ENCODE measurements around the gene OR1I1. TPM values are rescaled to one million over a fixed set of nuclear protein-coding genes. Genes with fewer than 3 reads are reported as not detected.
A peak's percentile ranks its signal among the peaks of the same experiment; 100 is the strongest.
"Not testable (repeated sequence)": the region's sequence is repeated elsewhere in the genome, so short reads cannot be mapped to it uniquely, and the experiment has no call there.

OR1I1 gene
- not detected for total RNA-seq

DNA sequence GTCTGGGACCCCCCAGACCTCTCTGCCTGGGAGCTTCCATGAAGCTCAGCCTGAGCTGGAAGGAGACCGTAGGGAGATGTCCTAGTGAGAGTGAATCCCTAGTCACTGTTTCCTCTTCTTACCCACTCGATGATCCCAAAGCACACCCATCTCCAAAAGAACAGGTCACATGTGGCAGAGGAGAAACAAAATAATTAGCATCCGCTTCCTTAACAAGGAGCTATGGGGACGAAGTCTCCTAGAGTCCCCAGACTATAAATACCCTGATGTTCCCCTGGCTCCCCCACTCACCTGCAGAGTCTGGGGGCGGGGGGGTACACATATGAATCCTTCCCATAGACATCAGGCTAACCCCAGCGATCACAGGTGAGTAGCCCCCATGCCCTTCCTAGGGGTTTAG is at the start of gene OR1I1:
OR1I1 (plus strand) TSS at position 301 of the 400 bp plus-strand sequence. CDS start 4,855 bp downstream, outside the sequence.
- DNase-seq = no peak

- no peak for DNase-seq
Observed at GRCh38 chr19:15035795-15036311, 46.2 kb upstream of the OR1I1 start.

GRCh38 chr19:15037586-15037985 is 44.4 kb upstream of the OR1I1 start:
- peak; percentile 18 for DNase-seq

- peak; percentile 54 for DNase-seq
Observed at GRCh38 chr19:15038294-15038693, 43.7 kb upstream of the OR1I1 start.

- no peak for DNase-seq
Observed at GRCh38 chr19:15042003-15042402, 40.0 kb upstream of the OR1I1 start.

DNA sequence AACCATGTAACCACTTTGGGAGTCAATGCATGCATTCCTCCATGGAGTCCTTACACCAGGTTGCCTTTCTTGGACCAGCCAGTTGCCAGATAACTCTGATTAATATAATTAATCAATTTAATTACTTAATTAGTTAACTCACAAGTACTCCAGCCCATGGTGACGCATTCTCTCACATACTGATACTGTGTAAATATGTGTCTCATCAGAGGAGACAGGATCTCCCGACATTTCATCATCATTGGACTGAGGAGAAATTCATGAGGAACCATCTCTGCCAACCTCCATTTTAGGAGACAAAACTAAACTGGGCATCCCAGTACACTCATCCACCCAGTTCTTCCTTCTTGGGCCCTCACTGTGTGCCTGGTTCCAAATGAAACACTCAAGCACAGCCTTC is 39.2 kb upstream of the OR1I1 start:
- no peak for DNase-seq

DNA sequence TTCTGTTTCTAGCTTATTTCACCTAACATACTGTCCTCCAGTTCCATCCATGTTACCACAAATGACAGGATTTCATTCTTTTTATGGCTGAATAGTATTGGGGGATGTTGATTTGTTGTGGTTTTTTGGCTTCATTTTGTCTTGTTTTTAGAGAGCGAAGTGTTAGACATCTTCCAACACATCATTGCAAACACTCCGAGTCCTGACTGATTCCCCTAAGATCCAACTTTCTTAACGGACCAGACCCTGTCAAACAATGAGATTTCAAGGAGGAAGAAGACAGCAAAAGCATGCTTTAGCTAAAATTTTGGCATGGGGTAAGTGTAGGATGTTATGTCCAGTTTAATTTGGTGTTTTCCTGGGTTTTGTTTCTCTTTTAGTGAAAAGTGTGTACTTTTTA is 36.5 kb upstream of the OR1I1 start:
- no peak for DNase-seq

DNA sequence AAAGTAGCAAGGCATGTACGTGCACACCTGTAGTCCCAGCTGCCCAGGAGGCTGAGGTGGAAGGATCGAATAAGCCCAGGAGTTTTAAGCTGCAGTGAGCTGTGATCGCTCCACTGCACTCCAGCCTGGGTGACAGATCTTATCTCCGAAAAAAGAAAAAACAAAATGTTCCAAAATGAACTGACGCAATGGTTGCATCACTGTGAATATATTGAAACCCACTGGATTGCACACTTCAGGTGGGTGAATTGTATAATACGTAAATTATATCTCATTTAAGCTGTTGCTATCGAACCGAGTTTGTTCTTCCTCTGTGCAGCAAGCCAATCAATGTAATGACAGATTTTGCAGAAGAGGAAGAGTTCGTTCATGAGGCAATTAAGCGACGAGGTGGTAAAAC is 34.3 kb upstream of the OR1I1 start:
- no peak for DNase-seq

DNA sequence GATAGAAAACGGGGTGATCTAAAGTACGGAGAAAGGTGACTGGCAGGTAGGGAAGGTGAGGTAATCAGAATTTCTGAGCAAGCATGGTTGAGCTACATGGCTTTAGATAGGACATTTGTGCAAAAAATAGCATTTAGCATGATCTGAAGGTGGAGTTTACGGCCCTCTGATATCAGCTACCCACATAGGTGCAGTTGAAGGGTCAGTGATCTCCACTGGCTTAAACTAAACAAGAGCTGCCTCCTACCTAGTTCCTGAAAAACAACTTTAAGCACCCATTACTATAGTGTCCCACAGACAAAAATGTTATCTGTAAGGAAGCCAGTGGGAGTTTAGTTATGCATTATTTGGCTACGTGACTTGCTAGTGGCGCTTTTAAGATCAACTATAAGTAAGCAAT is 33.9 kb upstream of the OR1I1 start:
- DNase-seq = no peak

DNA sequence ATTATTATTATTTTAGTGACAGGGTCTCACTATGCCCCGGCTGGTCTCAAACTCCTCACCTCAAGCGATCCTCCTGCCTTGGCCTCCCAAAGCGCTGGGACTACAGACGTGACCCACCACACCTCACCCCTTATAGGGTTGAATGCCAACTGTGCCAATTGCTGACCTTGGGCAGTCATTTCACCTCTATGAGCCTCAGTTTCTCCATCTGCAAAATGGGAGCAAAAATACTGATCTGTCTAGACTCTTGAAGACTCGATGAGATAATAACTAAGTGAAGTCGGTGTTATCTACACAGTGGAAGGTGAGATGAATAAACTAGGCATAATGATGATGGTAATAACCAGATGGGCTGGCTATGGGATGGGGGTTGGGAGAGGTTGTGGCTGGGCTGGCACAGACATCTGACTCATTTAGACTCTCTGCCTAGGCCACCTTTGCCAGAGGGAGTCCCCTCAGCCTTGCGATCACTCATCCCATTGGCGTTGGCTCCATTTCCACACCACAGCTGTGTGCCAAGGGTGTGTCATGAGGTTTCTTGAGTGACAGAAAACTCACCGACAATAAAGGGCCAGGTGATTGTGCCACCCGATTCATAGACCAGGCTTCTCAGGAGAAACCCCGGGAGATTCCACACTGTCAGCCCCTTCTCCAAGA is 33.0 kb upstream of the OR1I1 start, which contains the start of gene CASP14:
CASP14 (plus strand) TSS at position 596 of the 657 bp plus-strand sequence. CDS start 2,772 bp downstream, outside the sequence.
- no peak for DNase-seq

DNA sequence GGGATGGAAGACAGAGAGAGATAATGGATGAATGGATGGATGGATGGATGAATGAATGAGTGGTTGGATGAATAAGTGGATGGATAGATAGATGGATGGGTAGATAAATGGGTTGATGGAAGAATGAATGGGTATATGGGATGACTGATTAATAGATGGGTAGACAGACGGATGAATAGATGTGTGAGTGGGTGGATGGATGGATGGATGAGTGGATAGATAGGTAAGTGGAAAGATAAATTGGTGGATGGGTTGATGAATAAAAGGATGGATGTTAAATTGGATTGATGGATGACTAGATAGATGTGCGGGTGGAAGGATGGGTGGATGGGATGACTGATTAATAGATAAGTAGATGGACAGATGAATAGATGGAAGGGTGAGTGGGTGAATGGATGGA is 31.4 kb upstream of the OR1I1 start:
- DNase-seq = no peak

- no peak for DNase-seq
Observed at GRCh38 chr19:15062036-15062435, 20.0 kb upstream of the OR1I1 start.

GRCh38 chr19:15070386-15070785 is 11.6 kb upstream of the OR1I1 start:
- DNase-seq = not testable (repeated sequence)

GRCh38 chr19:15072930-15073647 is 8.9 kb upstream of the OR1I1 start:
- DNase-seq = no peak

GRCh38 chr19:15074371-15074770 is 7.6 kb upstream of the OR1I1 start:
- DNase-seq = no peak

- DNase-seq = no peak
Observed at GRCh38 chr19:15075806-15076205, 6.2 kb upstream of the OR1I1 start.

DNA sequence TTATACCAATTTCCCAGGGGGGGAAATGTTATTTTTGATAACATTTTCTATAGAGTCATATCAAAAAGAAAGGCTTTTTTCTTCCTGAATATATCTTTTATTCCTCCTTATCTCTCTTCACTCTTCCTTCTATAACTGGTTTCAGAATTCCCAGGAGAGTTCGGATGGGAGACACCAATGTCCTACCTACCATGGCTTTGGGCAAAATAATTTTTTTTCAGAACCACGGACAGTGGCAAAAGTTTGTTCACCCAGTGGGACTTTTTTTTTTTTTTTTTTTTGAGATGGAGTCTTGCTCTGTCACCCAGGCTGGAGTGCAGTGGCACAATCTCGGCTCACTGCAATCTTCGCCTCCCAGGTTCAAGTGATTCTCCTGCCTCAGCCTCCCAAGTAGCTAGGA is 2.0 kb upstream of the OR1I1 start:
- DNase-seq = not testable (repeated sequence)

GRCh38 chr19:15087182-15087581 is 5.2 kb downstream of the OR1I1 start:
- no peak for DNase-seq

- peak; percentile 33 for DNase-seq
Observed at GRCh38 chr19:15091918-15092753, 10.1 kb downstream of the OR1I1 start.

- DNase-seq = no peak
Observed at GRCh38 chr19:15093001-15093400, 11.0 kb downstream of the OR1I1 start.

DNA sequence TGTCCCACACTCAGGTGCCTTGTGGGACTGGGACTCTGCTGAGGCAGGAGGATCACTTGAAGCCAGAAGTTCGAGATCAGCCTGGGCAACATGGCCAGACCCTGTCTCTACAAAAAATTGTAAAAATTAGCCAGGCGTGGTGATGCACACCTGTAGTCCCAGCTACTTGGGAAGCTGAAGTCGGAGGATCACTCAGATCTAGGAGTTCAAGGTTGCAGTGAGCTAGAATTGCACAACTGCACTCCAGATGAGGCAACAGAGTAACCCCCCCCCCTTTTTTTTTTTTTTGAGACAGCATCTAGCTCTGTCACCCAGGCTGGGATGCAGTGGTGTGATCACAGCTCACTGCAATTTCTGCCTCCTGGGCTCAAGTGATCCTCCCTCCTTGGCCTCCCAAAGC is 14.2 kb downstream of the OR1I1 start:
- no peak for DNase-seq

GRCh38 chr19:15097980-15098379 is 16.0 kb downstream of the OR1I1 start:
- not testable (repeated sequence) for DNase-seq

GRCh38 chr19:15098460-15098859 is 16.4 kb downstream of the OR1I1 start:
- DNase-seq = no peak
